H7 (cell line): Measurements from ENCODE around the gene ATP8A2. TPM values are rescaled to one million over a fixed set of nuclear protein-coding genes. Genes with fewer than 3 reads are reported as not detected.

Experiments used
- DNase-seq: peaks from one replicate; pipeline ENCODE4 v3.0.0; 2012
- H3K27me3 ChIP-seq: 2 replicates; pipeline ENCODE4 v1.6.0; 2011; ENCODE audit warnings: mild to moderate bottlenecking, low read length; ENCODE audit not compliant: control insufficient read depth, insufficient read depth
- H3K36me3 ChIP-seq: replicated peaks from 2 replicates; pipeline ENCODE4 v1.5.1; 2011; ENCODE audit warnings: low read length; ENCODE audit not compliant: control insufficient read depth, insufficient read depth
- H3K4me3 ChIP-seq: 2 replicates; pipeline ENCODE4 v1.5.1; 2011; ENCODE audit warnings: low read depth, mild to moderate bottlenecking, control low read depth, low read length, moderate library complexity; ENCODE audit not compliant: insufficient read depth
- total RNA-seq: library from RNA; depleted of rRNA; stranded (reverse); fragments of >200 nt; shearing (Covaris generic); gene quantifications from 2 replicates; pipeline ENCODE4 v1.2.3, GENCODE V29; 2014

Gene ATP8A2
- total RNA-seq, 1 experiment from 2014 or later, result 0.38 TPM

DNA sequence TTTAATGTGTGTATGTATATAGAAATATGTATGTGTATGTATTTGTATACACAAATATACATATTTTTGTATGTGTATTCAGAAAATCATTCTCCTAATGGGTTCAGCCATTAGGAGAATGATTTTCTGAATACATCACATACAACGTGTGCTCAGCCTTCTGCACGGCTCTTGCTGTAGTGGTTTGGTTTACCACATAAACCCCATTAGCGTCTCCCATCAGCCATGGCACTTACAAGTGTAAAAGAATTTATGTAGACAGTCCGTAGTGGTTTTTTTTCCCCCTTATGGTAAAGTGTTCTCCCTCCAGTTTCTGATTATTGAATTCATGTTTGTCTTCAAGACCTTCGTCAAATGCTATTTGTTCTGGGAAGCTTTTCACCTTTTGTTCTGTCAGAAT, 38.2 kb downstream of the ATP8A2 start:
- Histone ChIP-seq H3K36me3 (no peaks in the 10 kb centered on the region), H3K27me3 (no peaks in the 10 kb centered on the region), H3K4me3 (no peak overlapping the region)
- no peak for DNase-seq

DNA sequence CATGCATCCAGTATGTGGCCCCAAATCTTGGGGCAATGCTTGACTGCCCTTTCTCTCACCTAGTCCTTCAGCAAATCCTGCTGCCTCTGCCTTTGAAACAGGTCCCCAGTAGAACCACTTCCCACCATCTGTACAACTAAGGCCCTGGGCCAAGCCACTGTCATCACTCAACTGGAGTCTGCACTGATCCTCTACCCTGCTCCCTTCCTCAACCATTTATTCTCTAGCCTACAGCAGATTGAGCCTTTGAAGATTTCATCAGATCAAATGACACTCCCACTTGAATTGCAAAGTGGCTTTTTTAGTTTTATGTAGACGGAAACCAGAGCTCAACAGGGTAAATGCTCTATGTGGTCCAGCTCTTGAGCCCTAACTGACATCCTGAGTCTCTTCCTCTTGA, 43.5 kb downstream of the ATP8A2 start:
- no peaks in the 10 kb centered on the region for H3K27me3 ChIP-seq
- DNase-seq, result no peak
- H3K4me3 ChIP-seq, result no peak overlapping the region
- H3K36me3 ChIP-seq, result no peaks in the 10 kb centered on the region

DNA sequence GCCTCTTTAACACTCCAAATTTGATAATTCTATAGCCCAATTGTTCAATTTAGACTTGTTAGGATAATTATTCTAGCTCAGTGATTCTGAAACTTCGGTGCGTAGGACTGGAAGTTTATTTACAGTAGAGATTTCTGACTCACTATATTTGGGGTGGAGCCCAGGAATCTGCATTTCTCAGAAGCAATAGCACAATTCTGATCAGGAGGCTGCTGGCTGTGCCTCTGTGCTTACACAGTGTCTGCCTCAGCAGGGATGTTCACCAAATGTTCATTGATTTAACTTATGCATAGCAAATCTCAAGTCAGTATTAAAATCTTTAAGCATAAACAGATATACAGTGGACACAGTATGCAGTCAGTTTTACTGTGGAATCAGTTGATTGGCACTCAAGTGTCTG, 45.8 kb downstream of the ATP8A2 start:
- Histone ChIP-seq H3K4me3 (no peak overlapping the region), H3K36me3 (no peaks in the 10 kb centered on the region), H3K27me3 (no peaks in the 10 kb centered on the region)
- no peak for DNase-seq

DNA sequence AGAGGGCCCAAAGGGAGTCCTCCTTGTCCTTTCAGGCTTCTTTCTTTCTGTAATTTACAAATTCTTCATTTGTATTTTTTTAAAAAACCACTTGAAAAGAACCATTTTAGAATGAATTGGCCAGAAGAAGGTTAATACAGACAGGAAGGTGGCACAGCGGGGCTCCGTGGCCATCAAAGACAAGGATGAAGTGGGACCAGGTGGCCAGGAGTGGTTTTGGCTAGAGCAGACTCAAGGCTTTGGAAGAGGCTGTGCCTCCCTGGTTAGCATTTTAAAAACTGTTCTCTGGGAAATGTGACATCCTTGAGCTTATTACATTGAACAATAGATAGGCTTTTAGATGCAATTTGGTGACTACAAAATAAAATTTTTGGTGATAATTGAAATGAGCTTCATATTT, 48.4 kb downstream of the ATP8A2 start:
- no peak for DNase-seq
- Histone ChIP-seq H3K27me3 (no peaks in the 10 kb centered on the region), H3K4me3 (no peak overlapping the region), H3K36me3 (no peaks in the 10 kb centered on the region)

DNA sequence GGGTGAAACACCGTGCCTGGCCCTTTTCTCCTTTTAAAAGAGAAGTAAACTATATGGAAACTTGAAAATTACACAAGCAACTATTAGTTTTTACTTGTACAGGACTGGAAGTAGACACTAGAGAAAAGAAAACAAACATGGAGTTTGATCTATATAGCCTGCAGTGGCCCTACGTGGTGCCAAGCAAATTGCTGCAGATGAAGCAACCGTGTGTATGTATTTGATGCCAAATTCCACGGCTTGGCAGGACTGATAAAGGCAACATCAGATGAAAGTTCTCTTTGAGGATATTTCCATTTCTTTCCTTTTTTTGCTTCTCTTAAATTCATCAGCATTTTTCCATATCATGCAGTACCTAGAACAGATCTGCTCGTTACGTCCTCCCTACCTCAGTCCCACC, 49.8 kb downstream of the ATP8A2 start:
- DNase-seq, result no peak
- H3K4me3 ChIP-seq, result no peak overlapping the region
- H3K36me3 ChIP-seq, result no peaks in the 10 kb centered on the region
- H3K27me3 ChIP-seq, result no peaks in the 10 kb centered on the region

DNA sequence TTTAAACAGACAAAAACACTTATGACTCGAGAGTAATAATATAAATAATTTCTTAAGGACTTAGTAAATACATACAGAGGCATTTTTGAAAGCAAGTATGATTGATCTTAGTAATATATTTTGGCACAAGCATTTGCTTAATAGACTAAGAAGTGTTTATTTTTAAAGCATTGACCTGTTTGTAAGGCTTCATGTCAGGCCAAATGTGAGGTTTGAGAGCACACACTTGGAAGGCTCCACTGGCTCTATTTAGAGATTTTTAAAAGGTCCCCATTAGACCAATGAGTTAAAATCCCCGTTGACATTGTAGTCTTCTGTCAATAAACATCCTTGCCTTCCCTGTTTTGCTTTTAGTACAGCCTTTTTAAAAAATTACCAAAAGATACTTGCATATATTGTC, 50.4 kb downstream of the ATP8A2 start:
- no peaks in the 10 kb centered on the region for H3K27me3 ChIP-seq
- no peak for DNase-seq

DNA sequence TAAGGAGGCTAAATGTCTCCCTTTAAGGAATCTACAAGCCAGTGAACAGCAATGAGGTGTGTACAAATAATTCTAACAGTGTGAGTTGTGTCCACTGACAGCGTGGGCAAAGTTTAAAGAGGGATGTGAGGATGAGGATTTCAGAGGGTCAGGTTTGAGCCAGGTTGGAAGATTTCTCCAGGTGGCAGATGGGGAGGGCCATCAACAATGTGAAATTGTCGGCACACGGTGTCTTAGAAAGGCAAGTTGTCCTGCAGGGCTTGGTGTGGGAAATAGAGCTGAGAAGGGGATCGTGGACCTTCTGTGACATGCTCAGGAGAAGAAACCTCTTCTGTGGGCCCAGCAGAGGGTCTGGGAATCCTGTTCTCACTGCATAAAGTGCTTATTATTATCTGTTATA, 52.1 kb downstream of the ATP8A2 start:
- Histone ChIP-seq H3K27me3 (no peaks in the 10 kb centered on the region), H3K36me3 (no peaks in the 10 kb centered on the region), H3K4me3 (no peak overlapping the region)
- no peak for DNase-seq

More for the DNA sequence above, 50.4 kb downstream of the ATP8A2 start:
- Histone ChIP-seq H3K4me3 (no peak overlapping the region), H3K36me3 (no peaks in the 10 kb centered on the region)

DNA sequence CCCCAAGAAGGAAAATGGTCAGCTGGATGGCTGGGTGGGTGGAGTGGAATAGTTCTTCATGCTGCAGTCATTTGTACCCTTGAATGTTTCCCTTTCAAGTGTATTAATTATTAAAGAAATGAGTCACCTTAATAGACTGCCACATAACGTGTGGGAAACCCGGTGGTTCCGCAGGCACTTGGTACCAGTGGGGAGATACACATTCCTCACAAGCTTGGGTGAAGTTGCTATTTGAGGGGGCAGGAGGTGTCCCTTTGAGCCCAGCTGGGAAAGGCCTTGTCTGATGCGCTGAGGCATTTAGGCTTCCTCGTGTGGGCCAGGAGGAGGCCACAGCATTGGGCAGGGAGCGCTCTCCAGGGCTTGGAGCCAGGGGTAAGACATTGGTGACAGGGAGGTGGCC, 57.7 kb downstream of the ATP8A2 start:
- no peak overlapping the region for H3K4me3 ChIP-seq
- H3K27me3 ChIP-seq, result no peaks in the 10 kb centered on the region
- no peak for DNase-seq
- H3K36me3 ChIP-seq, result no peaks in the 10 kb centered on the region

DNA sequence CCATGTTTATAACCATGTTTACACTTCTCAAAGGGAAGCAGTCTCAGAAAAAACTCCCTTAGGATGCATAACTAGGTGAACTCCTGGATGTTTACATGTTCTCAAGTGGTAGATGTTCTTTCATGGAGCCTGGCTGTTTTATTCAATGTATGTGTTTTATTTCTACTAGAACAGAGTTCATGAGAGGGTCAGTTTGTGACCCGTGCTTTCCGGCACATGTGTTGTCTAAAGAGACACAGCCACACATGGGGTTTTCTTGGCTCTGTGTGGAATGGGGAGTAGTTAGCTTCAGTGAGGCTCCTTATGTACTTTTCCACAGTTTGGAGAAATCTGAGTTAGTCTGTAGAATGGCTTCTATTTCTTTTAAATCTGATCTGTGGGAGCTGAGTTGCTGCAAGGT, 60.9 kb downstream of the ATP8A2 start:
- no peaks in the 10 kb centered on the region for H3K36me3 ChIP-seq
- H3K4me3 ChIP-seq, result no peak overlapping the region
- no peaks in the 10 kb centered on the region for H3K27me3 ChIP-seq

DNA sequence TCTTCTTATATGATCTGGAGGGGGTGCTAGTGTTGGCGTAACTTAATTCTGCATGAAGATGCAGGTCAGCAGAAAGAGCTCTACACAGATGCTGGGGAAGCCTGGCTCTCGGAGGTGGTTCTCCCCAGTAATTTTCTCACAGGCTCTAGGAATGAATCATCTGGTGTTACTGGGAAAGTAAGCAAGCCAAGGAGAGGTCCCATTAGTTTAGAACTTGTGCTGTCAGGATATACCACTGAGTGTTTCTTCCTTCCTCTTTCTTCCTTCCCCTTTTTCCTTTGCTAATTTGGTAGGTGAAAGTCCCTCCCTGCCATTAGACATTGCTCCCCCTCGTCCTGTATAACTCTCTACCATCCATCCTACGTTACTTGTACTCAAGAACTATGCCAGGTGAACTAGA, 68.3 kb downstream of the ATP8A2 start:
- no peak for DNase-seq
- H3K27me3 ChIP-seq, result no peaks in the 10 kb centered on the region

More for the DNA sequence above, 60.9 kb downstream of the ATP8A2 start:
- no peak for DNase-seq

DNA sequence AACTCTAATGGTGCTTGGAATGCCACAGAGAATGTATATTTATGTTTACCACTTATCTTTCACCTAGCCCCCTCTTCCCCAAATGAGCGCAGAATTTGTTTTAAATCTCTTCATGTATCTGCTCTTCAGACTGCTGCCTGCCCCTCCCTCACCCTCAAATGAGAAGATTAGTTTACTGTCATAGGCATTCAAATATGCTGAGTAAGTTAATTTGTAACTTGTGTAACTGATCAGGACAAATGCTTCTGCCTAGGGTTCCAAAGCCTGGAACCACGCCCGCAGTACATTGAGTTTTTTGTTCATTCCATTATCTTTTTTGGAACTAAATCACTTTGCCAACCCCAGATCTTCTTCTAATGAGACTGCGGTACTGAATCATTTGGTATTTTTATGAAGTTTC, 74.5 kb downstream of the ATP8A2 start:
- Histone ChIP-seq H3K36me3 (no peaks in the 10 kb centered on the region), H3K27me3 (no peaks in the 10 kb centered on the region), H3K4me3 (no peak overlapping the region)
- no peak for DNase-seq

More for the DNA sequence above, 68.3 kb downstream of the ATP8A2 start:
- no peaks in the 10 kb centered on the region for H3K36me3 ChIP-seq
- H3K4me3 ChIP-seq, result no peak overlapping the region

DNA sequence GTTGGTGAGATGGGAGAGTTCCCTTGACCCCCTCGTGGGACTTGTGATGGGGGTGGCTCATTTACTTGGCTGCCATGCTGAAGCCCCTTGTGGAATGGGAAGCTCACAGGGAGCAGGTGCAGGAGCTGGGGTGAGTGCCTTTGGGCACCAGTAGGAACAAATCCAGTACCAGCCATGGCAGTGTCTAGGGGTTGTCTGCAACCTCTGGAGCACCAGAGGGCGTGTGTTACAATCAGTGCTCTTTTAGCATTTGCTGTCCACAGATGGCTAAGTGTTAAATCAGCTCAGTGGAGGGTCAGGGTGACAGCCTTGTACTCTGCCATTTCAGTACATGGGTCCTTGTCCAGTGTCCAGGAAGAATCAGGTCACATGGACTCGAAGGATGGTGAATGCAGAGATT, 75.6 kb downstream of the ATP8A2 start:
- no peak overlapping the region for H3K4me3 ChIP-seq
- no peak for DNase-seq
- H3K27me3 ChIP-seq, result no peaks in the 10 kb centered on the region

DNA sequence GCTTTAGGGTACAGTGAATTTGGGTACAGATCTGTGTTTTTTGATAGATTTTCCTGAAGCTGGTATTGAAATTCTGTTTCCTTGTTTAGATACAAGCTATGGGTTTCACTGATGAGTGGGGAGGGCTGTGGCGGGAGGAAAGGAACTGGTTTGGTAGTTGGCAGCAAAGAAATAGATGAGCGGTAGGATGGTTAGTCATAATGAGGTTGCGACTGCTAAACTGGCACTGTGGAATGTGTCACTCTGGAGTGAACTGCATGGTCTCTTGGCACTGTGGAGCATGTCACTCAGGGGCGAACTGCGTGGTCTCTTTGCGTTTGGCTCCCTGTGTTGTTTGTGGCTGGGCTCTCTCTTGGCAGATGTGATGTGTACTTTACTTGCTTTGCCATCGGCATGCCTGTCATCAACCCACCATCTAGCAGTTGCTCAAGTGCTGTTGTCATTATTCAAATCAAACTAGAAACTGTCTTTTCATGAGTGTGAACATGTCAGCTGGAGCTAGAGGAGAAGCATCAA, 82.1 kb downstream of the ATP8A2 start:
- Histone ChIP-seq H3K36me3 (no peaks in the 10 kb centered on the region), H3K4me3 (no peak overlapping the region), H3K27me3 (no peaks in the 10 kb centered on the region)
- DNase-seq, result no peak

More for the DNA sequence above, 75.6 kb downstream of the ATP8A2 start:
- H3K36me3 ChIP-seq, result no peaks in the 10 kb centered on the region

DNA sequence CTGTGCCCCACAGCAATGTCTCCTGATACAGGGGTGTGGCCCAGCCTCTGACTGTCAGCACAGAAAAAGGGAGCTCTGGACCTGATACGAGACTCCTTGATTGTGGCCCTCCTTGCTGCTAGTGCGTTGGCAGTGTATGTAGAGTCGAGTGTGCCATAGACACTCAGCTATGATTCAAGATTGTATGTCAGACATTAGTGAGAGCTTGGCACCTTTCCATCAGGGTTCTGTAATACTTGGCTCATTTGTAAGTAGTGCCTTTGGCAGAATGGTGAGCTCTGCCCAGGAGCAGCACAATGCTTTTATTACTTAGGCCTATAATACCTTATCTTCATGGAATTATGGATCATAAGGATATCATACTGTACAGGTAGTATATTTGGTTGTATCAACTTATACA, 83.4 kb downstream of the ATP8A2 start:
- Histone ChIP-seq H3K36me3 (no peaks in the 10 kb centered on the region), H3K4me3 (no peak overlapping the region), H3K27me3 (no peaks in the 10 kb centered on the region)
- no peak for DNase-seq

DNA sequence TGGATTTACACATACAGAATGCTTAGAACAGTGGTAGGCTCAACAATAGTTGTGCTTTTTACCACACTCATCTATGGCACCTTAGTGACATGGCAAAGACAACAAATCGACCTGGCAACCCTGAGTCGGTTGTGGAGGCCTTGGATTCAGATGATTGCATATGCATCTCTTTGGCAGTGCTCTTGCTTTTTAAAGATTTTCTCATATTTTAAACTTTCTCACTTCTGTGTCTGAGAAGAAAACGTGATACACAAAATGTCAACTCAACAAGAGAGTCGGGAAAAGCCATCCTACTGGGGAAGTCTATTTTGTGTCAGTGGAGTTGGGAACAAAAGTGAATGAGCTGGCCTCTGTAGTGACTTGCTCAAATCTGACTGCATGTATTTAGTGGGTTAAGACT, 85.8 kb downstream of the ATP8A2 start:
- Histone ChIP-seq H3K4me3 (no peak overlapping the region), H3K36me3 (no peaks in the 10 kb centered on the region), H3K27me3 (no peaks in the 10 kb centered on the region)

More for the DNA sequence above, 85.8 kb downstream of the ATP8A2 start:
- DNase-seq, result no peak
